PC-9 (cell line): ENCODE data around the gene NKAIN2. TPM values are rescaled to one million over a fixed set of nuclear protein-coding genes. Genes with fewer than 3 reads are reported as not detected.

Source experiments
- BruUV-seq: library from RNA; stranded (reverse); fragments of 400-500 nt; replicated peaks from 2 replicates; lab custom pipeline; 2021; lab: Mats Ljungman, UMichigan
- CTCF ChIA-PET: fragments of 300-600 bp; sonication (Branson Sonifier 250); formaldehyde crosslinking; loops from one replicate; lab custom pipeline; 2022; ENCODE audit warnings: antibody characterized with exemption; lab: Charles Lee
- POLR2A ChIA-PET: fragments of 300-600 bp; sonication (Branson Sonifier 250); formaldehyde crosslinking; loops from one replicate; lab custom pipeline; 2022; ENCODE audit warnings: antibody characterized with exemption; ENCODE audit not compliant: unreplicated experiment; lab: Charles Lee
- DNase-seq, 2 experiments: peaks; one replicate each; pipeline versions ENCODE4 v3.0.0 to v3.0.0-alpha.2; 2015 to 2022; ENCODE audit warnings: mixed read lengths in 1 of 2
- H2AFZ ChIP-seq: fragments of 200-600 bp; sonication (generic); 2 replicates; pipeline ENCODE4 v1.8.1; 2017; ENCODE audit warnings: antibody characterized with exemption
- H3F3A ChIP-seq: fragments of 200-600 bp; sonication (generic); 2 replicates; pipeline ENCODE4 v1.8.1; 2017; ENCODE audit warnings: antibody characterized with exemption, mild to moderate bottlenecking, low read depth; ENCODE audit not compliant: insufficient read depth
- H3K27ac ChIP-seq: fragments of 200-600 bp; sonication (generic); 2 replicates; pipeline ENCODE4 v1.6.1; 2016; ENCODE audit warnings: mixed run types
- H3K27me3 ChIP-seq: fragments of 200-600 bp; sonication (generic); 2 replicates; pipeline ENCODE4 v1.6.1; 2016; ENCODE audit warnings: low read depth, mixed run types; ENCODE audit not compliant: insufficient read depth
- H3K36me3 ChIP-seq: fragments of 200-600 bp; sonication (generic); 2 replicates; pipeline ENCODE4 v1.6.1; 2016; ENCODE audit warnings: low read depth, mixed run types
- H3K4me1 ChIP-seq: fragments of 200-600 bp; sonication (generic); replicated peaks from 2 replicates; pipeline ENCODE4 v1.6.1; 2016; ENCODE audit warnings: mixed run types; ENCODE audit not compliant: insufficient read depth
- H3K4me2 ChIP-seq: fragments of 200-600 bp; sonication (generic); 2 replicates; pipeline ENCODE4 v1.6.1; 2017; ENCODE audit warnings: mixed run types
- H3K4me3 ChIP-seq: fragments of 200-600 bp; sonication (generic); 2 replicates; pipeline ENCODE4 v1.6.1; 2016; ENCODE audit warnings: mixed run types
- H3K79me2 ChIP-seq: fragments of 200-600 bp; sonication (generic); 2 replicates; pipeline ENCODE4 v1.6.1; 2017; ENCODE audit warnings: low read depth, mixed run types
- H3K9me2 ChIP-seq: fragments of 200-600 bp; sonication (generic); 2 replicates; pipeline ENCODE4 v1.8.1; 2017; ENCODE audit warnings: mild to moderate bottlenecking; ENCODE audit not compliant: insufficient read depth
- H3K9me3 ChIP-seq: fragments of 200-600 bp; sonication (generic); 2 replicates; pipeline ENCODE4 v1.8.1; 2016; ENCODE audit warnings: low read depth; ENCODE audit not compliant: insufficient read depth
- H4K20me1 ChIP-seq: fragments of 200-600 bp; sonication (generic); 2 replicates; pipeline ENCODE4 v1.8.1; 2017; ENCODE audit not compliant: insufficient read depth
- CTCF ChIP-seq: fragments of 200-600 bp; sonication (generic); conservative IDR thresholded peaks from 2 replicates; pipeline ENCODE4 v1.6.1; 2017; ENCODE audit warnings: mixed run types, antibody characterized with exemption, mild to moderate bottlenecking, moderate library complexity
- EZH2 ChIP-seq: fragments of 200-600 bp; sonication (generic); IDR thresholded peaks from 2 replicates; pipeline ENCODE4 v1.8.0; 2017; ENCODE audit warnings: antibody characterized with exemption, low read depth
- intact Hi-C: fragments of 100-400 bp; cut with micrococcal nuclease; formaldehyde crosslinking; loops from one replicate; pipeline ENCODE4 v1.10.0; 2022; ENCODE audit not compliant: unreplicated experiment
- total RNA-seq: library from RNA; stranded (reverse); gene quantifications from 2 replicates; pipeline ENCODE4 v1.2.3, GENCODE V29; 2021

NKAIN2 gene
- total RNA-seq, 1 experiment from 2014 or later = not detected

GRCh38 chr6:124066269-124066668 lies 262.6 kb downstream of the NKAIN2 start:
- Histone ChIP-seq H2AFZ (no peak overlapping the region), H3K4me1 (no peaks in the 10 kb centered on the region), H3K79me2 (no peaks in the 10 kb centered on the region), H3K4me3 (no peak overlapping the region), H3K27ac (no peak overlapping the region), H3K4me2 (no peak overlapping the region), H3F3A (no peaks in the 10 kb centered on the region), H4K20me1 (no peaks in the 10 kb centered on the region), H3K27me3 (no peaks in the 10 kb centered on the region), H3K36me3 (no peaks in the 10 kb centered on the region), H3K9me2 (no peaks in the 10 kb centered on the region), H3K9me3 (no peaks in the 10 kb centered on the region)
- no TSS peak for BruUV-seq
- no peak for TF ChIP-seq EZH2
- no peak for TF ChIP-seq CTCF
- CTCF ChIA-PET = no interaction called here
- no peak for DNase-seq
- intact Hi-C loops = no loop called here
- POLR2A ChIA-PET = no interaction called here

- TF ChIP-seq CTCF (no peak), EZH2 (no peak)
- Histone ChIP-seq H3K27me3 (no peaks in the 10 kb centered on the region), H3K4me3 (no peak overlapping the region), H3K9me2 (no peaks in the 10 kb centered on the region), H4K20me1 (no peaks in the 10 kb centered on the region), H3K27ac (no peak overlapping the region), H3K4me1 (no peaks in the 10 kb centered on the region), H3K9me3 (no peaks in the 10 kb centered on the region), H3K36me3 (no peaks in the 10 kb centered on the region), H3F3A (no peaks in the 10 kb centered on the region), H2AFZ (0 out of 2 replicates have a peak overlapping the region, but pooled peaks have one; percentile 7), H3K4me2 (no peak overlapping the region), H3K79me2 (no peaks in the 10 kb centered on the region)
- DNase-seq = no peak
- ChIA-PET CTCF (no interaction called here), POLR2A (no interaction called here)
- no TSS peak for BruUV-seq
- intact Hi-C loops = no loop called here
Observed at GRCh38 chr6:124066946-124067552, 263.4 kb downstream of the NKAIN2 start.

- ChIA-PET POLR2A (interaction anchor here (0.6 kb wide), 1 partner anchor 132 kb away, joined by 3 read pairs; no protein-coding TSS in a partner anchor), CTCF (no interaction called here)
- no TSS peak for BruUV-seq
- no peak for TF ChIP-seq EZH2
- TF ChIP-seq CTCF = no peak
- no peaks in the 10 kb centered on the region for H3K79me2 ChIP-seq
- no peak overlapping the region for H3K4me2 ChIP-seq
- no peaks in the 10 kb centered on the region for H3K36me3 ChIP-seq
- DNase-seq = no peak
- no peaks in the 10 kb centered on the region for H3K27me3 ChIP-seq
- intact Hi-C loops = no loop called here
- no peaks in the 10 kb centered on the region for H3K9me2 ChIP-seq
- H4K20me1 ChIP-seq = no peaks in the 10 kb centered on the region
- H3K4me1 ChIP-seq = no peaks in the 10 kb centered on the region
- no peak overlapping the region for H3K27ac ChIP-seq
- H3F3A ChIP-seq = no peaks in the 10 kb centered on the region
- no peak overlapping the region for H2AFZ ChIP-seq
- H3K9me3 ChIP-seq = no peaks in the 10 kb centered on the region
- no peak overlapping the region for H3K4me3 ChIP-seq
Observed at GRCh38 chr6:124069230-124069950, 265.7 kb downstream of the NKAIN2 start.
